Thyroid gland (tissue), 4 donors: ENCODE data around the gene ARID4A.

Experiments used
- POLR2A ChIP-seq, 2 donors: fragments of 450-650 bp; IDR thresholded peaks; one replicate each; pipeline ENCODE4 v1.6.1; 2017; ENCODE audit warnings: antibody characterized with exemption in 2 of 2, mild to moderate bottlenecking in 2 of 2, moderate library complexity in 1 of 2
- TF ChIP-seq, protein P1 (sequence below), 6 experiments: fragments of 200-600 bp in 3 of 6; fragments of 450-650 bp in 3 of 6; sonication (generic) in 3 of 6; IDR thresholded peaks; one replicate each; pipeline ENCODE4 v1.5.1; 2016 to 2019; ENCODE audit warnings: antibody characterized with exemption in 6 of 6, mild to moderate bottlenecking in 2 of 6, inconsistent platforms in 1 of 6, moderate library complexity in 1 of 6

DNA sequence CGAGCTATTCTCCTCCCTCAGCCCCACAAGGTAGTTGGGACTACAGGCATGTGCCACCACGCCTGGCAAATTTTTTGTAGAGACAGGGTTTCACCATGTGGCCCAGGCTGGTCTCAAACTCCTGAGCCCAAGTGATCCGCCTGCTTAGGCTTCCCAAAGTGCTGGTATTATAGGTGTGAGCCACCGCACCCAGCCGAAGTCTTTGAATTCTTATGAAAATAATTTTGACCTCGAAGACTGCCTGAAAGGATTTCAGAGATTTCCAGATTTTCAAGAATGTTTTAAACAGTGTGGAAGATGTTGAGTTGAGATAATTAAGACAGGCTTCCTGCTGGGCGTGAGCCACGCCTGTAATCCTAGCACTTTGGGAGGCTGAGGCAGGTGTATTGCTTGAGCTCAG, 48.7 kb upstream of the ARID4A start:
- TF ChIP-seq, protein P1, sequence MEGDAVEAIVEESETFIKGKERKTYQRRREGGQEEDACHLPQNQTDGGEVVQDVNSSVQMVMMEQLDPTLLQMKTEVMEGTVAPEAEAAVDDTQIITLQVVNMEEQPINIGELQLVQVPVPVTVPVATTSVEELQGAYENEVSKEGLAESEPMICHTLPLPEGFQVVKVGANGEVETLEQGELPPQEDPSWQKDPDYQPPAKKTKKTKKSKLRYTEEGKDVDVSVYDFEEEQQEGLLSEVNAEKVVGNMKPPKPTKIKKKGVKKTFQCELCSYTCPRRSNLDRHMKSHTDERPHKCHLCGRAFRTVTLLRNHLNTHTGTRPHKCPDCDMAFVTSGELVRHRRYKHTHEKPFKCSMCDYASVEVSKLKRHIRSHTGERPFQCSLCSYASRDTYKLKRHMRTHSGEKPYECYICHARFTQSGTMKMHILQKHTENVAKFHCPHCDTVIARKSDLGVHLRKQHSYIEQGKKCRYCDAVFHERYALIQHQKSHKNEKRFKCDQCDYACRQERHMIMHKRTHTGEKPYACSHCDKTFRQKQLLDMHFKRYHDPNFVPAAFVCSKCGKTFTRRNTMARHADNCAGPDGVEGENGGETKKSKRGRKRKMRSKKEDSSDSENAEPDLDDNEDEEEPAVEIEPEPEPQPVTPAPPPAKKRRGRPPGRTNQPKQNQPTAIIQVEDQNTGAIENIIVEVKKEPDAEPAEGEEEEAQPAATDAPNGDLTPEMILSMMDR (IDR thresholded peaks at IDR 0.05): no peak
- no peak for TF ChIP-seq POLR2A (IDR thresholded peaks at IDR 0.05)
